HEK293 (cell line): ENCODE measurements around the gene DGKH.
A peak's percentile ranks its signal among the peaks of the same experiment; 100 is the strongest.

ENCODE experiments used
- CTCF ChIA-PET: fragments of 350-600 bp; formaldehyde crosslinking; extraction: SDS; loops from one replicate; lab custom pipeline; 2021; ENCODE audit warnings: antibody characterized with exemption; lab: Yijun Ruan, JAX
- POLR2A ChIA-PET: fragments of 300-600 bp; formaldehyde crosslinking; extraction: SDS; loops from one replicate; lab custom pipeline; 2020; ENCODE audit warnings: antibody characterized with exemption, inconsistent platforms; lab: Yijun Ruan, JAX
- H3K27ac ChIP-seq: fragments of 200-500 bp; sonication (Bioruptor generic); 2 replicates; pipeline ENCODE4 v1.5.1; 2014; ENCODE audit warnings: low read depth, low read length, control low read depth, inconsistent platforms; ENCODE audit errors: extremely low read depth
- H3K36me3 ChIP-seq, 2 experiments: fragments of 200-500 bp in 1 of 2; sonication (Bioruptor generic) in 1 of 2; 1 replicate in 1 of 2; 2 replicates in 1 of 2; pipeline ENCODE4 v1.5.1; 2014 to 2017; ENCODE audit warnings: inconsistent platforms in 2 of 2, low read length in 2 of 2; ENCODE audit not compliant: control insufficient read depth in 2 of 2, insufficient read depth in 1 of 2
- H3K4me1 ChIP-seq: fragments of 200-500 bp; sonication (Bioruptor generic); 2 replicates; pipeline ENCODE4 v1.5.1; 2014; ENCODE audit warnings: mild to moderate bottlenecking, low read length, inconsistent platforms; ENCODE audit not compliant: control insufficient read depth, insufficient read depth
- H3K4me3 ChIP-seq: 2 replicates; pipeline ENCODE4 v1.5.1; 2011; ENCODE audit warnings: low read depth, mild to moderate bottlenecking, control low read depth, low read length, moderate library complexity
- H3K9me3 ChIP-seq: fragments of 200-500 bp; sonication (Bioruptor generic); 2 replicates; pipeline ENCODE4 v1.5.1; 2014; ENCODE audit warnings: low read depth, low read length, inconsistent platforms; ENCODE audit not compliant: control insufficient read depth, insufficient read depth
- GFI1B ChIP-seq: fragments of 450-650 bp; formaldehyde crosslinking; IDR thresholded peaks from 2 replicates; pipeline ENCODE4 v1.5.1; 2016; ENCODE audit warnings: missing biosample characterization, missing genetic modification characterization
- OSR2 ChIP-seq: fragments of 450-650 bp; formaldehyde crosslinking; IDR thresholded peaks from 2 replicates; pipeline ENCODE4 v1.5.1; 2016; ENCODE audit warnings: missing biosample characterization, missing genetic modification characterization
- OVOL3 ChIP-seq: fragments of 450-650 bp; formaldehyde crosslinking; IDR thresholded peaks from 2 replicates; pipeline ENCODE4 v1.5.1; 2016; ENCODE audit warnings: missing biosample characterization, missing genetic modification characterization
- SCRT1 ChIP-seq: fragments of 450-650 bp; formaldehyde crosslinking; IDR thresholded peaks from 2 replicates; pipeline ENCODE4 v1.5.1; 2016; ENCODE audit warnings: missing biosample characterization, missing genetic modification characterization, borderline replicate concordance
- SCRT2 ChIP-seq: fragments of 450-650 bp; formaldehyde crosslinking; IDR thresholded peaks from 2 replicates; pipeline ENCODE4 v1.5.1; 2016; ENCODE audit warnings: missing biosample characterization, missing genetic modification characterization
- SP7 ChIP-seq: fragments of 450-650 bp; formaldehyde crosslinking; IDR thresholded peaks from 2 replicates; pipeline ENCODE4 v1.5.1; 2016; ENCODE audit warnings: missing biosample characterization, missing genetic modification characterization
- ZFP37 ChIP-seq: fragments of 450-650 bp; formaldehyde crosslinking; IDR thresholded peaks from 2 replicates; pipeline ENCODE4 v1.5.1; 2016; ENCODE audit warnings: missing biosample characterization, missing genetic modification characterization
- ZNF169 ChIP-seq: fragments of 450-650 bp; formaldehyde crosslinking; IDR thresholded peaks from 2 replicates; pipeline ENCODE4 v1.5.1; 2016; ENCODE audit warnings: missing biosample characterization, missing genetic modification characterization
- ZNF19 ChIP-seq: fragments of 450-650 bp; formaldehyde crosslinking; IDR thresholded peaks from 2 replicates; pipeline ENCODE4; 2016; ENCODE audit warnings: missing biosample characterization, missing genetic modification characterization, low read depth
- ZNF596 ChIP-seq: fragments of 450-650 bp; IDR thresholded peaks from 2 replicates; pipeline ENCODE4 v1.5.0; 2018; ENCODE audit warnings: missing biosample characterization, mild to moderate bottlenecking, missing genetic modification characterization, moderate library complexity
- ZNF623 ChIP-seq: fragments of 450-650 bp; formaldehyde crosslinking; IDR thresholded peaks from 2 replicates; pipeline ENCODE4 v1.5.1; 2016; ENCODE audit warnings: missing biosample characterization, missing genetic modification characterization
- ZNF776 ChIP-seq: fragments of 450-650 bp; formaldehyde crosslinking; IDR thresholded peaks from 2 replicates; pipeline ENCODE4 v1.5.0; 2017; ENCODE audit warnings: missing biosample characterization, missing genetic modification characterization, borderline replicate concordance
- ZNF843 ChIP-seq: fragments of 450-650 bp; formaldehyde crosslinking; IDR thresholded peaks from 2 replicates; pipeline ENCODE4 v1.5.1; 2016; ENCODE audit warnings: missing biosample characterization, missing genetic modification characterization
- ZXDB ChIP-seq: fragments of 450-650 bp; formaldehyde crosslinking; IDR thresholded peaks from 2 replicates; pipeline ENCODE4 v1.5.1; 2016; ENCODE audit warnings: missing biosample characterization, missing genetic modification characterization
- TF ChIP-seq, protein P1 (sequence below): fragments of 450-650 bp; formaldehyde crosslinking; IDR thresholded peaks from 2 replicates; pipeline ENCODE4 v1.5.1; 2017; ENCODE audit warnings: missing biosample characterization, missing genetic modification characterization
- TF ChIP-seq, protein P2 (sequence below): fragments of 450-650 bp; IDR thresholded peaks from 2 replicates; pipeline ENCODE4 v1.5.1; 2018; ENCODE audit warnings: missing biosample characterization, missing genetic modification characterization
- TF ChIP-seq, protein P3 (sequence below): fragments of 450-650 bp; formaldehyde crosslinking; IDR thresholded peaks from 2 replicates; pipeline ENCODE4 v1.5.1; 2016; ENCODE audit warnings: missing biosample characterization, missing genetic modification characterization
- TF ChIP-seq, protein P4 (sequence below): fragments of 450-650 bp; formaldehyde crosslinking; IDR thresholded peaks from 2 replicates; pipeline ENCODE4; 2016; ENCODE audit warnings: missing biosample characterization, missing genetic modification characterization
- TF ChIP-seq, protein P5 (sequence below): fragments of 450-650 bp; formaldehyde crosslinking; optimal IDR thresholded peaks from 2 replicates; pipeline ENCODE3; 2016; ENCODE audit warnings: missing biosample characterization, mild to moderate bottlenecking, missing genetic modification characterization
- TF ChIP-seq, protein P6 (sequence below): fragments of 450-650 bp; formaldehyde crosslinking; IDR thresholded peaks from 2 replicates; pipeline ENCODE4 v1.5.1; 2016; ENCODE audit warnings: missing biosample characterization, missing genetic modification characterization
- TF ChIP-seq, protein P7 (sequence below): fragments of 450-650 bp; formaldehyde crosslinking; IDR thresholded peaks from 2 replicates; pipeline ENCODE4 v1.5.1; 2016; ENCODE audit warnings: missing biosample characterization, missing genetic modification characterization, borderline replicate concordance

Gene DGKH

DNA sequence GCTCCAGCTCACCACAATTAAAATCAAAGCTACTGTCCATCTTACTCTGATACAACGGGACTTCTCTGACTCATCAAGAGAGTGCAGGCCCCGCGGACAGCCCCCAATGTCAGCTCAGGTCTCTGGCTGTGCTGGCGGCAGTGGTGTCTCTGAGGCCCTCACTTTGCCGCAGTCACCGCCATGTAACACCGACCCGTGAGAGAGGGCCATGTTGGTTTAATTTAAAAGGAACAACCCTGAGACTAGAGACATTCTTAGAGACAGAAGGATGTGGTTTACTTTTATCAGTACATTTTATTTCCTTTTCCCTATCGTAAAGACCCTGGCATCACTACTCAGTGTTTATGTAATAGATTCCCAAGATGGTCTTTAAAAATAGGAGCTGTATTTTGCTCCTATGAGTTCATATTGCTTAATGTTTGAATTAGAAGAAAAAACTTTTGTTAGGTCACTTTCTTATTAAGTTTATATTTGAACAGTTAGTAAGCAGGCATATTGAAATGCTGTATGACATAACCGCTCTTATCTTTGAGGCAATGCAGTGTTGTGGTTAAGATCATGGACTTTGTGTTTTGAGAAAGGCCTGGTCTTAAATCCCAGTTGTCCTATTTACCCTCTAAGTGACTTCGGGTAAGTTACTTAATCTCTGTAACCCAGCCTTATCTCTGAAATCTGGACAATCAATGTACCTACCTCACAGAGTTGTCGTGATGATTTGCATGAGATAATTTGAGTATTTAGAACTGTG is 23.4 kb downstream of the DGKH start (continued):
- TF ChIP-seq, protein P1, sequence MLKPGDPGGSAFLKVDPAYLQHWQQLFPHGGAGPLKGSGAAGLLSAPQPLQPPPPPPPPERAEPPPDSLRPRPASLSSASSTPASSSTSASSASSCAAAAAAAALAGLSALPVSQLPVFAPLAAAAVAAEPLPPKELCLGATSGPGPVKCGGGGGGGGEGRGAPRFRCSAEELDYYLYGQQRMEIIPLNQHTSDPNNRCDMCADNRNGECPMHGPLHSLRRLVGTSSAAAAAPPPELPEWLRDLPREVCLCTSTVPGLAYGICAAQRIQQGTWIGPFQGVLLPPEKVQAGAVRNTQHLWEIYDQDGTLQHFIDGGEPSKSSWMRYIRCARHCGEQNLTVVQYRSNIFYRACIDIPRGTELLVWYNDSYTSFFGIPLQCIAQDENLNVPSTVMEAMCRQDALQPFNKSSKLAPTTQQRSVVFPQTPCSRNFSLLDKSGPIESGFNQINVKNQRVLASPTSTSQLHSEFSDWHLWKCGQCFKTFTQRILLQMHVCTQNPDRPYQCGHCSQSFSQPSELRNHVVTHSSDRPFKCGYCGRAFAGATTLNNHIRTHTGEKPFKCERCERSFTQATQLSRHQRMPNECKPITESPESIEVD (tag by site-specific recombination) = peak; percentile 84
- TF ChIP-seq, protein P2, sequence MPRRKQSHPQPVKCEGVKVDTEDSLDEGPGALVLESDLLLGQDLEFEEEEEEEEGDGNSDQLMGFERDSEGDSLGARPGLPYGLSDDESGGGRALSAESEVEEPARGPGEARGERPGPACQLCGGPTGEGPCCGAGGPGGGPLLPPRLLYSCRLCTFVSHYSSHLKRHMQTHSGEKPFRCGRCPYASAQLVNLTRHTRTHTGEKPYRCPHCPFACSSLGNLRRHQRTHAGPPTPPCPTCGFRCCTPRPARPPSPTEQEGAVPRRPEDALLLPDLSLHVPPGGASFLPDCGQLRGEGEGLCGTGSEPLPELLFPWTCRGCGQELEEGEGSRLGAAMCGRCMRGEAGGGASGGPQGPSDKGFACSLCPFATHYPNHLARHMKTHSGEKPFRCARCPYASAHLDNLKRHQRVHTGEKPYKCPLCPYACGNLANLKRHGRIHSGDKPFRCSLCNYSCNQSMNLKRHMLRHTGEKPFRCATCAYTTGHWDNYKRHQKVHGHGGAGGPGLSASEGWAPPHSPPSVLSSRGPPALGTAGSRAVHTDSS (tag by site-specific recombination) = no peak

DNA sequence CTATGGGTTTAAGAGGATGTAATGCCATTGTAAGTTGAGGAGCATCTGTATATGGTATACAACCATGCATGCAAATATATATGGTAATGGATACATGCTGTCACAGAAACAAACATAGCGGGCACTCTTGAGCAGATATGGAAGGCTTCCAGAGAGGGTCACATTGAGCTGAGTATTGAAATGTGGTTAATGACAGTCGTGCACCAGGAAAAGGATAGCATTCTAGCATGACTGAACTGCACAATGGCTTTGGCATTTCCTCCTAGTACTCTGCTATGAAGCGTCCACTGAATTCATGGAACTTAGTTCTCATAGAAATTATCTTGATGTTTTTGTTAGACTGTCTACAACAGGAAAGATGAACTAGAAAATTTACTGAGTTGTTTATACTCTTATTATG is 25.2 kb downstream of the DGKH start:
- POLR2A ChIA-PET = no interaction called here
- Histone ChIP-seq H3K36me3 (no peaks in the 10 kb centered on the region), H3K27ac (no peak overlapping the region), H3K9me3 (no peaks in the 10 kb centered on the region), H3K4me3 (no peak overlapping the region), H3K4me1 (peaks cover 20% of the 10 kb centered on the region)
- TF ChIP-seq, protein P3, sequence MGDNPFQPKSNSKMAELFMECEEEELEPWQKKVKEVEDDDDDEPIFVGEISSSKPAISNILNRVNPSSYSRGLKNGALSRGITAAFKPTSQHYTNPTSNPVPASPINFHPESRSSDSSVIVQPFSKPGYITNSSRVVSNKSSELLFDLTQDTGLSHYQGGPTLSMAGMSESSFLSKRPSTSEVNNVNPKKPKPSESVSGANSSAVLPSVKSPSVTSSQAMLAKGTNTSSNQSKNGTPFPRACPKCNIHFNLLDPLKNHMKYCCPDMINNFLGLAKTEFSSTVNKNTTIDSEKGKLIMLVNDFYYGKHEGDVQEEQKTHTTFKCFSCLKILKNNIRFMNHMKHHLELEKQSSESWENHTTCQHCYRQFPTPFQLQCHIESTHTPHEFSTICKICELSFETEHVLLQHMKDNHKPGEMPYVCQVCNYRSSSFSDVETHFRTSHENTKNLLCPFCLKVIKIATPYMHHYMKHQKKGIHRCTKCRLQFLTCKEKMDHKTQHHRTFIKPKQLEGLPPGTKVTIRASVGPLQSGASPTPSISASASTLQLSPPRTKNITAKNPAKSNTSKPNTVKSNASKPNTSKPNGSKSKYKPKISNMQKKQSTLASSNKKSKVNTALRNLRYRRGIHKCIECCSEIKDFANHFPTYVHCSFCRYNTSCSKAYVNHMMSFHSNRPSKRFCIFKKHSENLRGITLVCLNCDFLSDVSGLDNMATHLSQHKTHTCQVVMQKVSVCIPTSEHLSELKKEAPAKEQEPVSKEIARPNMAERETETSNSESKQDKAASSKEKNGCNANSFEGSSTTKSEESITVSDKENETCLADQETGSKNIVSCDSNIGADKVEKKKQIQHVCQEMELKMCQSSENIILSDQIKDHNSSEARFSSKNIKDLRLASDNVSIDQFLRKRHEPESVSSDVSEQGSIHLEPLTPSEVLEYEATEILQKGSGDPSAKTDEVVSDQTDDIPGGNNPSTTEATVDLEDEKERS (tag by site-specific recombination) = no peak
- TF ChIP-seq GFI1B = no peak
- no peak for TF ChIP-seq ZNF843 (tag by site-specific recombination)
- TF ChIP-seq, protein P4, sequence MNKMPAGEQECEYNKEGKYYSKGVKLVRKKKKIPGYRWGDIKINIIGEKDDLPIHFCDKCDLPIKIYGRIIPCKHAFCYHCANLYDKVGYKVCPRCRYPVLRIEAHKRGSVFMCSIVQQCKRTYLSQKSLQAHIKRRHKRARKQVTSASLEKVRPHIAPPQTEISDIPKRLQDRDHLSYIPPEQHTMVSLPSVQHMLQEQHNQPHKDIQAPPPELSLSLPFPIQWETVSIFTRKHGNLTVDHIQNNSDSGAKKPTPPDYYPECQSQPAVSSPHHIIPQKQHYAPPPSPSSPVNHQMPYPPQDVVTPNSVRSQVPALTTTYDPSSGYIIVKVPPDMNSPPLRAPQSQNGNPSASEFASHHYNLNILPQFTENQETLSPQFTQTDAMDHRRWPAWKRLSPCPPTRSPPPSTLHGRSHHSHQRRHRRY (tag by site-specific recombination) = no peak
- TF ChIP-seq ZNF19 = no peak
- no peak for TF ChIP-seq ZXDB (tag by site-specific recombination)
- no peak for TF ChIP-seq ZNF776 (tag by site-specific recombination)
- TF ChIP-seq, protein P5, sequence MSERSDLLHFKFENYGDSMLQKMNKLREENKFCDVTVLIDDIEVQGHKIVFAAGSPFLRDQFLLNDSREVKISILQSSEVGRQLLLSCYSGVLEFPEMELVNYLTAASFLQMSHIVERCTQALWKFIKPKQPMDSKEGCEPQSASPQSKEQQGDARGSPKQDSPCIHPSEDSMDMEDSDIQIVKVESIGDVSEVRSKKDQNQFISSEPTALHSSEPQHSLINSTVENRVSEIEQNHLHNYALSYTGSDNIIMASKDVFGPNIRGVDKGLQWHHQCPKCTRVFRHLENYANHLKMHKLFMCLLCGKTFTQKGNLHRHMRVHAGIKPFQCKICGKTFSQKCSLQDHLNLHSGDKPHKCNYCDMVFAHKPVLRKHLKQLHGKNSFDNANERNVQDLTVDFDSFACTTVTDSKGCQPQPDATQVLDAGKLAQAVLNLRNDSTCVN (tag by site-specific recombination) = no peak
- TF ChIP-seq SP7 (tag by site-specific recombination) = no peak
- no peak for TF ChIP-seq ZNF623
- TF ChIP-seq ZNF169 (tag by site-specific recombination) = no peak
- TF ChIP-seq ZFP37 = no peak
- CTCF ChIA-PET = no interaction called here

DNA sequence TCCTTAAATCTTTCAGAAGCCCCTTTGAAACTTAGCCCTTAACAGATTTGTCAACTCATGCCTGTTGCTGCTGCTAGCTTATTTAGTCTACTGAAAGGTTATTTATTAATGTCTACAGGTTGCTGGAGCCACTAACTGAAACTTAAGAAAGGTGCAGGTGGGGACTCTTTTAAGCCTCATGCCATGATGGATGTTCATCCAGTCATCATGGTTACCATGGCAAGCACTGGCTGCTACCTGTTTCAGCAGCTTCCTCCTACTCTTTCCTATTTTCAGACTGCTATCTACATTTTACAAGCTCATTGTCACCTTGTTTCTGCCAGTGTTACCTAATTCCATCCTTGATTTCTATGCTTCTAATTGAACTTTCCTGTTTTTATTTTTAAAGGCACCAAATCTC is 27.1 kb downstream of the DGKH start:
- CTCF ChIA-PET = interaction anchor here (0.6 to 1.0 kb wide), 3 partner anchors 34 to 1015 kb away, joined by 3 to 5 read pairs (median 3); no protein-coding TSS in a partner anchor
- no peaks in the 10 kb centered on the region for H3K36me3 ChIP-seq
- H3K27ac ChIP-seq = no peak overlapping the region
- H3K9me3 ChIP-seq = no peaks in the 10 kb centered on the region
- H3K4me3 ChIP-seq = no peak overlapping the region
- H3K4me1 ChIP-seq = peaks cover 18% of the 10 kb centered on the region
- TF ChIP-seq ZNF596 (tag by site-specific recombination) = no peak
- TF ChIP-seq, protein P6, sequence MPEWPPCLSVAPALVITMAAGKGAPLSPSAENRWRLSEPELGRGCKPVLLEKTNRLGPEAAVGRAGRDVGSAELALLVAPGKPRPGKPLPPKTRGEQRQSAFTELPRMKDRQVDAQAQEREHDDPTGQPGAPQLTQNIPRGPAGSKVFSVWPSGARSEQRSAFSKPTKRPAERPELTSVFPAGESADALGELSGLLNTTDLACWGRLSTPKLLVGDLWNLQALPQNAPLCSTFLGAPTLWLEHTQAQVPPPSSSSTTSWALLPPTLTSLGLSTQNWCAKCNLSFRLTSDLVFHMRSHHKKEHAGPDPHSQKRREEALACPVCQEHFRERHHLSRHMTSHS = no peak
- TF ChIP-seq OVOL3 (tag by site-specific recombination) = no peak
- peak; percentile 84 for TF ChIP-seq SCRT2 (tag by site-specific recombination)
- TF ChIP-seq, protein P7, sequence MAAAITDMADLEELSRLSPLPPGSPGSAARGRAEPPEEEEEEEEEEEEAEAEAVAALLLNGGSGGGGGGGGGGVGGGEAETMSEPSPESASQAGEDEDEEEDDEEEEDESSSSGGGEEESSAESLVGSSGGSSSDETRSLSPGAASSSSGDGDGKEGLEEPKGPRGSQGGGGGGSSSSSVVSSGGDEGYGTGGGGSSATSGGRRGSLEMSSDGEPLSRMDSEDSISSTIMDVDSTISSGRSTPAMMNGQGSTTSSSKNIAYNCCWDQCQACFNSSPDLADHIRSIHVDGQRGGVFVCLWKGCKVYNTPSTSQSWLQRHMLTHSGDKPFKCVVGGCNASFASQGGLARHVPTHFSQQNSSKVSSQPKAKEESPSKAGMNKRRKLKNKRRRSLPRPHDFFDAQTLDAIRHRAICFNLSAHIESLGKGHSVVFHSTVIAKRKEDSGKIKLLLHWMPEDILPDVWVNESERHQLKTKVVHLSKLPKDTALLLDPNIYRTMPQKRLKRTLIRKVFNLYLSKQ (tag by site-specific recombination) = no peak
- peak; percentile 50 for TF ChIP-seq SCRT1 (tag by site-specific recombination)
- TF ChIP-seq OSR2 (tag by site-specific recombination) = peak; percentile 85
- POLR2A ChIA-PET = no interaction called here
